AG10803 (cell line): ENCODE measurements around the gene PLXNA2.

Experiments
- DNase-seq: peaks from one replicate; pipeline ENCODE4 v3.0.0; 2010; ENCODE audit warnings: low read depth
- H3K4me3 ChIP-seq: 2 replicates; pipeline ENCODE4 v1.5.1; 2011; ENCODE audit warnings: mild to moderate bottlenecking, low read length, control low read depth
- CTCF ChIP-seq: conservative IDR thresholded peaks from 2 replicates; pipeline ENCODE4 v1.5.1; 2011; ENCODE audit warnings: mild to moderate bottlenecking, low read length, control low read depth, inconsistent platforms

PLXNA2 gene

GRCh38 chr1:208043691-208044181 is 200.4 kb downstream of the PLXNA2 start:
- TF ChIP-seq CTCF, result no peak
- no peak overlapping the region for H3K4me3 ChIP-seq
- DNase-seq, result no peak

- H3K4me3 ChIP-seq, result no peak overlapping the region
- no peak for TF ChIP-seq CTCF
- no peak for DNase-seq
Observed at GRCh38 chr1:208042868-208043267, 201.3 kb downstream of the PLXNA2 start.

GRCh38 chr1:208042041-208042615 is 202.1 kb downstream of the PLXNA2 start:
- H3K4me3 ChIP-seq, result no peak overlapping the region
- TF ChIP-seq CTCF, result no peak
- DNase-seq, result no peak

- no peak for DNase-seq
- TF ChIP-seq CTCF, result no peak
- no peak overlapping the region for H3K4me3 ChIP-seq
Observed at GRCh38 chr1:208041505-208041904, 202.7 kb downstream of the PLXNA2 start.

- no peak for TF ChIP-seq CTCF
- no peak overlapping the region for H3K4me3 ChIP-seq
- DNase-seq, result no peak
Observed at GRCh38 chr1:208040821-208041297, 203.3 kb downstream of the PLXNA2 start.

GRCh38 chr1:208039536-208040332 is 204.4 kb downstream of the PLXNA2 start:
- H3K4me3 ChIP-seq, result no peak overlapping the region
- TF ChIP-seq CTCF, result no peak

GRCh38 chr1:208038303-208038702 is 205.9 kb downstream of the PLXNA2 start:
- no peak for DNase-seq
- no peak for TF ChIP-seq CTCF
- H3K4me3 ChIP-seq, result no peak overlapping the region

More at GRCh38 chr1:208039536-208040332, 204.4 kb downstream of the PLXNA2 start:
- no peak for DNase-seq
